Panc1 (cell line): ENCODE data around the gene GATA6.

ENCODE experiments used
- POLR2AphosphoS5 ChIP-seq: IDR thresholded peaks from 2 replicates; pipeline ENCODE4 v1.6.1; 2012; ENCODE audit warnings: mild to moderate bottlenecking, low read depth, low read length, moderate library complexity
- TF ChIP-seq, protein P1 (sequence below): fragments of 450-650 bp; IDR thresholded peaks from 2 replicates; pipeline ENCODE4 v1.5.1; 2017; ENCODE audit warnings: mild to moderate bottlenecking
- TF ChIP-seq, protein P2 (sequence below), 2 experiments: IDR thresholded peaks; 2 replicates each; pipeline ENCODE4 v1.6.1; 2011 to 2012; ENCODE audit warnings: low read depth in 2 of 2, control low read depth in 1 of 2, low read length in 1 of 2, mild to moderate bottlenecking in 1 of 2, moderate library complexity in 1 of 2; ENCODE audit not compliant: insufficient read depth in 1 of 2

DNA sequence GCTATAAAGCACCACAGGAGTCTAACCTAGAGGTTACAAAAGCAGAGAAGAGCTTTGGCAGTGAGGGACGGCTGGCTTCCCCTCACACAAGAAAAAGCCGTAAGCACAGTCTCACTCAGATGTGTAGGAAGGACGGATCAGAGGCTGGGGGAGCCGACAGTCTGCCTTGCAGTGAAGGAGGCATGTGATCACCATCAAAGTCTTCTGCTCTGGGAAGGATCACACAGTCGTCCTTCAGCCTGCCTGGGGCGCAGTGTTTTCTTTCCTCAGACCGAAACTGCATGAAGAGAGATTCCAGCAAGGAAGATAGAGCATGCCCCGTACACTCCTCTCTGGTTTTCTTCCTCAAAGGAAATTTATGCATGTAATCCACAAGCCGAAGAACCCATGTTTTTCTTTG, 24.1 kb downstream of the GATA6 start:
- TF ChIP-seq, protein P1, sequence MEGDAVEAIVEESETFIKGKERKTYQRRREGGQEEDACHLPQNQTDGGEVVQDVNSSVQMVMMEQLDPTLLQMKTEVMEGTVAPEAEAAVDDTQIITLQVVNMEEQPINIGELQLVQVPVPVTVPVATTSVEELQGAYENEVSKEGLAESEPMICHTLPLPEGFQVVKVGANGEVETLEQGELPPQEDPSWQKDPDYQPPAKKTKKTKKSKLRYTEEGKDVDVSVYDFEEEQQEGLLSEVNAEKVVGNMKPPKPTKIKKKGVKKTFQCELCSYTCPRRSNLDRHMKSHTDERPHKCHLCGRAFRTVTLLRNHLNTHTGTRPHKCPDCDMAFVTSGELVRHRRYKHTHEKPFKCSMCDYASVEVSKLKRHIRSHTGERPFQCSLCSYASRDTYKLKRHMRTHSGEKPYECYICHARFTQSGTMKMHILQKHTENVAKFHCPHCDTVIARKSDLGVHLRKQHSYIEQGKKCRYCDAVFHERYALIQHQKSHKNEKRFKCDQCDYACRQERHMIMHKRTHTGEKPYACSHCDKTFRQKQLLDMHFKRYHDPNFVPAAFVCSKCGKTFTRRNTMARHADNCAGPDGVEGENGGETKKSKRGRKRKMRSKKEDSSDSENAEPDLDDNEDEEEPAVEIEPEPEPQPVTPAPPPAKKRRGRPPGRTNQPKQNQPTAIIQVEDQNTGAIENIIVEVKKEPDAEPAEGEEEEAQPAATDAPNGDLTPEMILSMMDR = no peak
- TF ChIP-seq, protein P2, sequence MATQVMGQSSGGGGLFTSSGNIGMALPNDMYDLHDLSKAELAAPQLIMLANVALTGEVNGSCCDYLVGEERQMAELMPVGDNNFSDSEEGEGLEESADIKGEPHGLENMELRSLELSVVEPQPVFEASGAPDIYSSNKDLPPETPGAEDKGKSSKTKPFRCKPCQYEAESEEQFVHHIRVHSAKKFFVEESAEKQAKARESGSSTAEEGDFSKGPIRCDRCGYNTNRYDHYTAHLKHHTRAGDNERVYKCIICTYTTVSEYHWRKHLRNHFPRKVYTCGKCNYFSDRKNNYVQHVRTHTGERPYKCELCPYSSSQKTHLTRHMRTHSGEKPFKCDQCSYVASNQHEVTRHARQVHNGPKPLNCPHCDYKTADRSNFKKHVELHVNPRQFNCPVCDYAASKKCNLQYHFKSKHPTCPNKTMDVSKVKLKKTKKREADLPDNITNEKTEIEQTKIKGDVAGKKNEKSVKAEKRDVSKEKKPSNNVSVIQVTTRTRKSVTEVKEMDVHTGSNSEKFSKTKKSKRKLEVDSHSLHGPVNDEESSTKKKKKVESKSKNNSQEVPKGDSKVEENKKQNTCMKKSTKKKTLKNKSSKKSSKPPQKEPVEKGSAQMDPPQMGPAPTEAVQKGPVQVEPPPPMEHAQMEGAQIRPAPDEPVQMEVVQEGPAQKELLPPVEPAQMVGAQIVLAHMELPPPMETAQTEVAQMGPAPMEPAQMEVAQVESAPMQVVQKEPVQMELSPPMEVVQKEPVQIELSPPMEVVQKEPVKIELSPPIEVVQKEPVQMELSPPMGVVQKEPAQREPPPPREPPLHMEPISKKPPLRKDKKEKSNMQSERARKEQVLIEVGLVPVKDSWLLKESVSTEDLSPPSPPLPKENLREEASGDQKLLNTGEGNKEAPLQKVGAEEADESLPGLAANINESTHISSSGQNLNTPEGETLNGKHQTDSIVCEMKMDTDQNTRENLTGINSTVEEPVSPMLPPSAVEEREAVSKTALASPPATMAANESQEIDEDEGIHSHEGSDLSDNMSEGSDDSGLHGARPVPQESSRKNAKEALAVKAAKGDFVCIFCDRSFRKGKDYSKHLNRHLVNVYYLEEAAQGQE (IDR thresholded peaks at IDR 0.05; ENCODE audit: insufficient read depth in 1 of 2, low read depth in 2 of 2, low read length in 1 of 2) = no peak
- TF ChIP-seq POLR2AphosphoS5 = no peak
